HEK293 (cell line): ENCODE data around the gene HEPACAM.

Experiments used
- INSM2 ChIP-seq: fragments of 450-650 bp; formaldehyde crosslinking; IDR thresholded peaks from 2 replicates; pipeline ENCODE4 v1.5.1; 2016; ENCODE audit warnings: missing biosample characterization, missing genetic modification characterization
- MZF1 ChIP-seq: fragments of 450-650 bp; formaldehyde crosslinking; IDR thresholded peaks from 2 replicates; pipeline ENCODE4 v1.5.1; 2017; ENCODE audit warnings: missing biosample characterization, missing genetic modification characterization, borderline replicate concordance
- ZSCAN23 ChIP-seq: fragments of 450-650 bp; formaldehyde crosslinking; IDR thresholded peaks from 2 replicates; pipeline ENCODE4 v1.5.1; 2016; ENCODE audit warnings: missing biosample characterization, missing genetic modification characterization
- TF ChIP-seq, protein P1 (sequence below): fragments of 450-650 bp; formaldehyde crosslinking; IDR thresholded peaks from 2 replicates; pipeline ENCODE4 v1.5.1; 2016; ENCODE audit warnings: missing biosample characterization, missing genetic modification characterization

DNA sequence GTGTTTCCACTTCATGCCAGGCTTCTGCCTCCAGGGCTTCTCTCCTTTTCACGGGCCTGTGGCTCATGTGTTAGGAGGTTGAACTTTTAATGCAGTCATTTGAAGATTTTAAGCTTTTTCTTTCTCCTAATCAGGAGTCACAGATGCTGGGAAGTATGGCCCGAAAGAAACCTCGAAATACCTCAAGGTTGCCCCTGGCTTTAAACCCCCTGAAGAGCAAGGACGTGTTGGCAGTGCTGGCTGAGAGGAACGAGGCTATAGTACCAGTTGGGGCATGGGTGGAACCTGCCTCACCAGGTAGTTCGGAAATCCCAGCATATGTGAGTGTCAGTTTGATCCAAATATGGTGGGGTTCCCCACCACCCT, 18.7 kb upstream of the HEPACAM start:
- TF ChIP-seq ZSCAN23 (tag by site-specific recombination) (no peak), MZF1 (tag by site-specific recombination) (no peak), INSM2 (tag by site-specific recombination) (no peak)
- TF ChIP-seq, protein P1, sequence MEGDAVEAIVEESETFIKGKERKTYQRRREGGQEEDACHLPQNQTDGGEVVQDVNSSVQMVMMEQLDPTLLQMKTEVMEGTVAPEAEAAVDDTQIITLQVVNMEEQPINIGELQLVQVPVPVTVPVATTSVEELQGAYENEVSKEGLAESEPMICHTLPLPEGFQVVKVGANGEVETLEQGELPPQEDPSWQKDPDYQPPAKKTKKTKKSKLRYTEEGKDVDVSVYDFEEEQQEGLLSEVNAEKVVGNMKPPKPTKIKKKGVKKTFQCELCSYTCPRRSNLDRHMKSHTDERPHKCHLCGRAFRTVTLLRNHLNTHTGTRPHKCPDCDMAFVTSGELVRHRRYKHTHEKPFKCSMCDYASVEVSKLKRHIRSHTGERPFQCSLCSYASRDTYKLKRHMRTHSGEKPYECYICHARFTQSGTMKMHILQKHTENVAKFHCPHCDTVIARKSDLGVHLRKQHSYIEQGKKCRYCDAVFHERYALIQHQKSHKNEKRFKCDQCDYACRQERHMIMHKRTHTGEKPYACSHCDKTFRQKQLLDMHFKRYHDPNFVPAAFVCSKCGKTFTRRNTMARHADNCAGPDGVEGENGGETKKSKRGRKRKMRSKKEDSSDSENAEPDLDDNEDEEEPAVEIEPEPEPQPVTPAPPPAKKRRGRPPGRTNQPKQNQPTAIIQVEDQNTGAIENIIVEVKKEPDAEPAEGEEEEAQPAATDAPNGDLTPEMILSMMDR (tag by site-specific recombination), result no peak
